Ishikawa (cell line): ENCODE measurements around the gene SATB1.

Source experiments
- CEBPB ChIP-seq: IDR thresholded peaks from 2 replicates; pipeline ENCODE4 v1.6.1; 2012
- CREB1 ChIP-seq: IDR thresholded peaks from 2 replicates; pipeline ENCODE4 v1.6.1; 2012; ENCODE audit warnings: low read depth
- EGR1 ChIP-seq: IDR thresholded peaks from 2 replicates; pipeline ENCODE4 v1.6.1; 2012
- EP300 ChIP-seq: IDR thresholded peaks from 2 replicates; pipeline ENCODE4 v1.6.1; 2012; ENCODE audit warnings: borderline replicate concordance
- FOXM1 ChIP-seq: IDR thresholded peaks from 2 replicates; pipeline ENCODE4 v1.6.1; 2012; ENCODE audit warnings: low read depth, borderline replicate concordance
- MAX ChIP-seq: IDR thresholded peaks from 2 replicates; pipeline ENCODE4 v1.6.1; 2012
- NFIC ChIP-seq: IDR thresholded peaks from 2 replicates; pipeline ENCODE4 v1.6.1; 2012
- RAD21 ChIP-seq: IDR thresholded peaks from 2 replicates; pipeline ENCODE4 v1.6.1; 2012; ENCODE audit warnings: low read depth
- REST ChIP-seq: IDR thresholded peaks from 2 replicates; pipeline ENCODE4 v1.6.1; 2012; ENCODE audit warnings: low read depth, mild to moderate bottlenecking
- TAF1 ChIP-seq: IDR thresholded peaks from 2 replicates; pipeline ENCODE4 v1.6.1; 2012; ENCODE audit warnings: low read depth, mild to moderate bottlenecking
- TCF12 ChIP-seq: IDR thresholded peaks from 2 replicates; pipeline ENCODE4 v1.6.1; 2012; ENCODE audit warnings: low read depth
- TEAD4 ChIP-seq: IDR thresholded peaks from 2 replicates; pipeline ENCODE4 v1.6.1; 2012
- USF1 ChIP-seq: IDR thresholded peaks from 2 replicates; pipeline ENCODE4 v1.6.1; 2012
- YY1 ChIP-seq: IDR thresholded peaks from 2 replicates; pipeline ENCODE4 v1.6.1; 2012; ENCODE audit warnings: low read depth
- ZBTB7A ChIP-seq: IDR thresholded peaks from 2 replicates; pipeline ENCODE4 v1.6.1; 2012; ENCODE audit warnings: low read depth

SATB1 gene

GRCh38 chr3:18355832-18356231 lies 69.3 kb downstream of the SATB1 start:
- TF ChIP-seq TAF1 = no peak
- no peak for TF ChIP-seq NFIC
- TF ChIP-seq YY1 = no peak
- TF ChIP-seq CREB1 = no peak
- TF ChIP-seq EGR1 = no peak
- TF ChIP-seq ZBTB7A = no peak
- no peak for TF ChIP-seq TEAD4
- no peak for TF ChIP-seq MAX
- TF ChIP-seq RAD21 = no peak
- no peak for TF ChIP-seq REST
- no peak for TF ChIP-seq USF1
- no peak for TF ChIP-seq TCF12
- TF ChIP-seq FOXM1 = no peak
- no peak for TF ChIP-seq EP300
- TF ChIP-seq CEBPB = no peak

- no peak for TF ChIP-seq USF1
- TF ChIP-seq TAF1 = no peak
- TF ChIP-seq YY1 = no peak
- no peak for TF ChIP-seq EGR1
- no peak for TF ChIP-seq CEBPB
- no peak for TF ChIP-seq RAD21
Observed at GRCh38 chr3:18354701-18355100, 70.4 kb downstream of the SATB1 start.

GRCh38 chr3:18351823-18352744 lies 73.1 kb downstream of the SATB1 start:
- TF ChIP-seq TAF1 (no peak), FOXM1 (no peak), CREB1 (no peak)

GRCh38 chr3:18351069-18351628 lies 74.0 kb downstream of the SATB1 start:
- no peak for TF ChIP-seq TAF1
- TF ChIP-seq REST = no peak
- no peak for TF ChIP-seq TCF12
- no peak for TF ChIP-seq CEBPB
- TF ChIP-seq USF1 = no peak
- no peak for TF ChIP-seq EGR1
- no peak for TF ChIP-seq FOXM1
- TF ChIP-seq NFIC = no peak
- no peak for TF ChIP-seq CREB1
- no peak for TF ChIP-seq ZBTB7A
- TF ChIP-seq EP300 = no peak
- TF ChIP-seq RAD21 = no peak

- TF ChIP-seq TEAD4 = no peak
- no peak for TF ChIP-seq EGR1
- no peak for TF ChIP-seq TAF1
- TF ChIP-seq TCF12 = no peak
- no peak for TF ChIP-seq EP300
- TF ChIP-seq USF1 = no peak
- no peak for TF ChIP-seq RAD21
- no peak for TF ChIP-seq CREB1
- no peak for TF ChIP-seq REST
- TF ChIP-seq MAX = no peak
- no peak for TF ChIP-seq ZBTB7A
- TF ChIP-seq NFIC = no peak
- TF ChIP-seq YY1 = no peak
- TF ChIP-seq FOXM1 = no peak
- TF ChIP-seq CEBPB = no peak
Observed at GRCh38 chr3:18349197-18349798, 75.8 kb downstream of the SATB1 start.
